SK-N-SH treated with all-trans-retinoic acid at 6 μM for 48 hours (cell line): Measurements from ENCODE around the gene RNGTT.

ENCODE experiments used
- ATAC-seq: fragments of 200-7000 bp; cut with Tn5 transposase; 3 replicates; pipeline ENCODE4 v1.9.1; 2020; ENCODE audit warnings: mild to moderate bottlenecking, moderate library complexity
- ARNTL ChIP-seq: fragments of 450-650 bp; formaldehyde crosslinking; IDR thresholded peaks from 2 replicates; pipeline ENCODE4 v1.5.0; 2020; ENCODE audit warnings: low read depth, mild to moderate bottlenecking, moderate library complexity, borderline replicate concordance
- BACH2 ChIP-seq: fragments of 250-450 bp; sonication (Bioruptor Pico); IDR thresholded peaks from 2 replicates; pipeline ENCODE4 v1.9.0; 2021; ENCODE audit warnings: mild to moderate bottlenecking, borderline replicate concordance
- CREB5 ChIP-seq: fragments of 250-450 bp; sonication (Bioruptor Pico); IDR thresholded peaks from 2 replicates; pipeline ENCODE4 v1.5.1; 2020; ENCODE audit warnings: low read depth, mild to moderate bottlenecking, moderate library complexity
- CSDC2 ChIP-seq: fragments of 250-450 bp; sonication (Bioruptor Pico); IDR thresholded peaks from 2 replicates; pipeline ENCODE4 v1.5.0; 2020; ENCODE audit warnings: mild to moderate bottlenecking, moderate library complexity
- CSRNP3 ChIP-seq: fragments of 250-450 bp; sonication (Bioruptor Pico); IDR thresholded peaks from 2 replicates; pipeline ENCODE4 v1.5.1; 2021; ENCODE audit warnings: mild to moderate bottlenecking, moderate library complexity
- ESRRG ChIP-seq: fragments of 250-450 bp; sonication (Bioruptor Pico); IDR thresholded peaks from 2 replicates; pipeline ENCODE4 v1.6.1; 2021; ENCODE audit warnings: mild to moderate bottlenecking
- GLIS3 ChIP-seq: fragments of 250-450 bp; sonication (Bioruptor Pico); IDR thresholded peaks from 2 replicates; pipeline ENCODE4 v1.5.0; 2020; ENCODE audit warnings: mild to moderate bottlenecking, moderate library complexity
- ISL1 ChIP-seq: fragments of 250-450 bp; sonication (Bioruptor Pico); IDR thresholded peaks from 2 replicates; pipeline ENCODE4 v2.1.2; 2022; ENCODE audit warnings: mild to moderate bottlenecking, moderate library complexity
- OSR1 ChIP-seq: fragments of 250-450 bp; sonication (Bioruptor Pico); IDR thresholded peaks from 2 replicates; pipeline ENCODE4 v1.8.0; 2022; ENCODE audit warnings: moderate library complexity, mild to moderate bottlenecking, inconsistent platforms
- PATZ1 ChIP-seq: fragments of 250-450 bp; sonication (Bioruptor Pico); IDR thresholded peaks from 2 replicates; pipeline ENCODE4 v1.8.0; 2020; ENCODE audit warnings: mild to moderate bottlenecking, moderate library complexity, borderline replicate concordance
- POU6F1 ChIP-seq: fragments of 250-450 bp; sonication (Bioruptor Pico); IDR thresholded peaks from 2 replicates; pipeline ENCODE4 v1.8.0; 2021; ENCODE audit warnings: low read depth, mild to moderate bottlenecking, moderate library complexity, borderline replicate concordance
- PPARA ChIP-seq: fragments of 250-450 bp; sonication (Bioruptor Pico); IDR thresholded peaks from 2 replicates; pipeline ENCODE4 v1.5.0; 2020; ENCODE audit warnings: mild to moderate bottlenecking, borderline replicate concordance
- RARB ChIP-seq: fragments of 250-450 bp; sonication (Bioruptor Pico); IDR thresholded peaks from 2 replicates; pipeline ENCODE4 v1.8.0; 2021; ENCODE audit warnings: mild to moderate bottlenecking, moderate library complexity
- SNAI2 ChIP-seq: fragments of 250-450 bp; sonication (Bioruptor Pico); IDR thresholded peaks from 2 replicates; pipeline ENCODE4 v1.5.0; 2020; ENCODE audit warnings: mild to moderate bottlenecking, moderate library complexity
- TOX ChIP-seq: fragments of 250-450 bp; sonication (Bioruptor Pico); IDR thresholded peaks from 2 replicates; pipeline ENCODE4 v1.8.0; 2021; ENCODE audit warnings: mild to moderate bottlenecking, moderate library complexity, borderline replicate concordance
- TSHZ2 ChIP-seq: fragments of 250-450 bp; sonication (Bioruptor Pico); IDR thresholded peaks from 2 replicates; pipeline ENCODE4 v1.5.0; 2020; ENCODE audit warnings: mild to moderate bottlenecking, moderate library complexity
- ZC3H10 ChIP-seq: fragments of 250-450 bp; sonication (Bioruptor Pico); IDR thresholded peaks from 2 replicates; pipeline ENCODE4 v1.5.1; 2021; ENCODE audit warnings: mild to moderate bottlenecking, moderate library complexity
- ZFP3 ChIP-seq: fragments of 250-450 bp; sonication (Bioruptor Pico); IDR thresholded peaks from 2 replicates; pipeline ENCODE4 v1.5.0; 2020; ENCODE audit warnings: mild to moderate bottlenecking, moderate library complexity
- ZFP30 ChIP-seq: fragments of 450-650 bp; formaldehyde crosslinking; IDR thresholded peaks from 2 replicates; pipeline ENCODE4 v1.5.0; 2022; ENCODE audit warnings: mild to moderate bottlenecking, moderate library complexity
- ZNF70 ChIP-seq: fragments of 450-650 bp; formaldehyde crosslinking; IDR thresholded peaks from 2 replicates; pipeline ENCODE4 v1.5.0; 2020; ENCODE audit warnings: mild to moderate bottlenecking, moderate library complexity
- ZNF8 ChIP-seq: fragments of 450-650 bp; formaldehyde crosslinking; IDR thresholded peaks from 2 replicates; pipeline ENCODE4 v1.5.0; 2020; ENCODE audit warnings: mild to moderate bottlenecking, moderate library complexity

The RNGTT gene

GRCh38 chr6:88984152-88984551 is 20.7 kb upstream of the RNGTT start:
- TF ChIP-seq BACH2 (CRISPR knock-in tag) (no peak), ZFP3 (CRISPR knock-in tag) (no peak), ZC3H10 (no peak), ZNF70 (no peak), ISL1 (CRISPR knock-in tag) (no peak), PATZ1 (CRISPR knock-in tag) (no peak)
- ATAC-seq = no peak

GRCh38 chr6:88983532-88983931 is 20.1 kb upstream of the RNGTT start:
- ATAC-seq = peak; percentile 92
- TF ChIP-seq ZFP3 (CRISPR knock-in tag) (no peak), POU6F1 (CRISPR knock-in tag) (no peak), CSRNP3 (CRISPR knock-in tag) (no peak), ISL1 (CRISPR knock-in tag) (no peak), TOX (CRISPR knock-in tag) (no peak), ZFP30 (CRISPR knock-in tag) (no peak), TSHZ2 (CRISPR knock-in tag) (no peak), CREB5 (CRISPR knock-in tag) (no peak), ESRRG (CRISPR knock-in tag) (no peak), OSR1 (no peak), ZC3H10 (no peak), BACH2 (CRISPR knock-in tag) (no peak), PPARA (CRISPR knock-in tag) (no peak)

GRCh38 chr6:88983129-88983528 is 19.7 kb upstream of the RNGTT start:
- peak; percentile 10; the same call in 2 of the 3 replicates for ATAC-seq

- TF ChIP-seq TOX (CRISPR knock-in tag) = no peak
- no peak for TF ChIP-seq ARNTL (CRISPR knock-in tag)
- no peak for TF ChIP-seq CSDC2 (CRISPR knock-in tag)
- no peak for TF ChIP-seq BACH2 (CRISPR knock-in tag)
- no peak for TF ChIP-seq RARB (CRISPR knock-in tag)
- TF ChIP-seq OSR1 = no peak
- no peak for TF ChIP-seq ZFP3 (CRISPR knock-in tag)
- no peak for TF ChIP-seq CSRNP3 (CRISPR knock-in tag)
- TF ChIP-seq ZFP30 (CRISPR knock-in tag) = no peak
- no peak for TF ChIP-seq ZNF8 (CRISPR knock-in tag)
- no peak for TF ChIP-seq PATZ1 (CRISPR knock-in tag)
- no peak for TF ChIP-seq GLIS3
- no peak for TF ChIP-seq ZC3H10
- TF ChIP-seq SNAI2 (CRISPR knock-in tag) = no peak
- TF ChIP-seq PPARA (CRISPR knock-in tag) = no peak
These were observed 19.3 kb upstream of the RNGTT start for GRCh38 chr6:88982720-88983119.

More at GRCh38 chr6:88982720-88983119, 19.3 kb upstream of the RNGTT start:
- peak; percentile 95 for ATAC-seq
